ENCODE measurements around the gene GALNS.

The GALNS gene

DNA sequence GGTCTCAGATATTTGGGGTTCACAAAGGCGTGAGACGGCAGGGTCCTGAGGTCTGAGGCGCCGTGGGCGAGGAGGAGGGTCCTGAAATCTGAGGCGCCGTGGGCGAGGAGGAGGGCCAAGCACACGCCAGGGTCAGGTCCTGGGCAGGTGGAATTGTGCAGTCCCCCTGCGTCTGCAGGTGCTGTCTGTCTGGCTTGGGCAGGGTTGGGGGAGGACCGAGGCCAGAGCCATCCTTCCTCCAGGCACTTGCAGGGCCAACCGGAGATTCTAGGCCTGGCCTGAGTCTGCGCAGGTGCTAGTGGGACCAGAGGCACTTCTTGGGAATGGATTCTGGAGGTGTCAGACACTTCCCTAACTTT, 42.6 kb downstream of the GALNS start:
- DNase-seq: no peak

DNA sequence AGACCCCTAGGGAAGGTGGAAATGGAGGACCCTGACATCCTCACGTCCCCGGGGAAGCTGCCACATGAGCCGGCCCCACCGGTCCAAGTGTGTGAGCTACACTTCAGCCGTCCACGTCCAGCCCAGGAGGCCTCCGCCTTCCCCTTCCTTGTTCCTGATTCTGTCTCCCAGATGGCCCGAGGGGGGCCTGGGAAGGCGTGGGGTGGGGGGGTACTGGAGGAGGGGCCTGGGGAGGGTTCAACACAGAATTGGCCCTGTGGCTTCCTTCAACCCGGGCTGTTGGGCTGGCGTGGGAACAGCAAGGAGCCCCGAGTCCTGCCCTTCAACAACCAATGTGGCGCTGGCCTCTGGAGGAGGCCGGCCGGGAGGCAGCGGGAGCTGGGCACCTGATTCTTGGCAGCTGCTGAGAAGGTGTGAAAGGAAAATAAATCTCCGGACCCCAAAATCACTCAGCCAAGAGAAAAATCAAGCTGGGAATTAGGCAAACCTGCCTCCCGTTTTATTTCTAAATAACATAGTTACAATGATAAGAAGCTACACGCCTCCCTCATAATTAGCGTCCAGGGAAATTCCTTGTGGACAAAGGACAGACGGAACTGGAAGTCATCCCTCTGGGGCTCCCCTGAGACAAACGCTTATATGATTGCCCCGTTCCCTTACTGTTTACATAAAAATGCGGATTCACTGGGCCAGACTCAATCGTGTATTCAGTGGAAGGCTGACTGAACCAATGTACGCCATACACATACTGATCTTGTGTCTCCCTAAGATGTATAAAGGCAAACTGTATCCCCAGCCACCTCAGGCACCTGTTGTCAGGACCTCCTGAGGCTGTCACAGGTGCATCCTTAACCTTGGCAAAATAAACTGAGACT, 43.2 kb downstream of the GALNS start:
- no peak for DNase-seq

DNA sequence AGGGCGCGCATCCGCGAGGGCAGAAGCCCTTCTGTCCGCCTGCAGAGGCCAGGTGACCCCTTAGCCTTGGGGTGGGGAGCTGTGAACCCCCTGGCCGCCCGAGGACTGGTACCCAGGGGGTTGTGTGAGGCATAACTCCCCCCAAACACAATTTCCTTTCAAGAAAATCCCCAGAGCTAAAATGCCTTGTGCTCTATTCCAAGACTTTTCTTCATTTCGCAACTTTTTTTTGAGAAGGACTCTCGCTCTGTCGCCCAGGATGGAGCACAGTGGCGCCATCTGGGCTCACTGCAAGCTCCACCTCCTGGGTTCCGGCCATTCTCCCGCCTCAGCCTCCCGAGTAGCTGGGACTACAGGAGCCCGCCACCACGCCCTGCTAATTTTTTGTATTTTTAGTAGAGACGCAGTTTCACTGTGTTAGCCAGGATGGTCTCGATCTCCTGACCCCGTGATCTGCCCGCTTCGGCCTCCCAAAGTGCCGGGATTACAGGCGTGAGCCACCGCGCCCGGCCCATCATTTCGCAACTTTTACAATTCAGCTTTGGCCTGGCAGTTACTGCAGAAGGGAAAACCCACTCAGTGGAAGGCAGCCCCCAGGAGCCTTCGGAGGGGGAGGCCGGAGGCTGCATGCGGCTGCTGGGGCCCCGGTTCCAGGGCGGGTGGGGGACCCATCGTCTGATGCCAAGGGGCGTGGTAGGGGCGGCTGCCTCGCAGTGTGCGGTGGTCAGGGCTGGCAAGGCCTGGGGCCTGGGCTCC, 44.1 kb downstream of the GALNS start:
- DNase-seq: peak; percentile 48

DNA sequence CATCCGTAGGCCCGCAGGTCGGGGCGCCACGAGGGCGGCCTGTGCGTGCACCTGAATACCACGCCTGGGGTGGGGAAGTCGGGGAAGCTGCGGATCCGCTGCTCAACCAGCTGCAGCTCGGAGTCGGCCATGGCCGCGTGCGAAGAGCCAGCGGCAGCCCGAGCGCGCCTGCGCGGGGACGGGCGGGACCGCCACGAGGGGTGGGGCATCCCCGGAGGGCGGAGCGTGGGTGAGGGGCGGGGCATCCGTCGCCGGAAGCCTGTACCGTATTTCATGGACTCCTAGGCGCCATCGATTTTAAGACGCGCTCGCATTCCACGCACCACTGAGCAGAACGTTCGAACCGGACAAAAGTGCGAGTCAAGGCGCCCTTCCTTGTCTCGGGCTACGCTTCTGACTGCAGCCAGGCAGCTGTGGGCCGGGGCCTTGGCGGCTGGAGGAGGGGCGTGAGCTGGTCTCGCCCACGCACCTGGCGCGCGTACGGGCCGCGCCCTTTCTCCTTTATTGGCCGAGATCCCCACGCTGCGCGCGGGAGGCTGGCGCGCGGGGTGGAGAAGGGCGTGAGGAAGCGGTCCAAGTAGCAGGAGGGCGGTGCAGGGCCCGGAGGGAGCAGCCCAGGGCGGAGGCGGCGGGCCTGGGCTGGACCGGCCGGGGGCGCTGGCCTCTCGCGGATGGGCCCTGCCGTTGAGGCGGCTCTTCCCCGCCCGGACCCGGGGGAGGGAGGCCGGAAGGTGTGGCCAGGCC, 44.8 kb downstream of the GALNS start, which contains the start of gene APRT:
APRT (minus strand) TSS at position 160 of the 744 bp plus-strand sequence; CDS start at position 131, 29 bp downstream.
- peak; percentile 93 for DNase-seq

DNA sequence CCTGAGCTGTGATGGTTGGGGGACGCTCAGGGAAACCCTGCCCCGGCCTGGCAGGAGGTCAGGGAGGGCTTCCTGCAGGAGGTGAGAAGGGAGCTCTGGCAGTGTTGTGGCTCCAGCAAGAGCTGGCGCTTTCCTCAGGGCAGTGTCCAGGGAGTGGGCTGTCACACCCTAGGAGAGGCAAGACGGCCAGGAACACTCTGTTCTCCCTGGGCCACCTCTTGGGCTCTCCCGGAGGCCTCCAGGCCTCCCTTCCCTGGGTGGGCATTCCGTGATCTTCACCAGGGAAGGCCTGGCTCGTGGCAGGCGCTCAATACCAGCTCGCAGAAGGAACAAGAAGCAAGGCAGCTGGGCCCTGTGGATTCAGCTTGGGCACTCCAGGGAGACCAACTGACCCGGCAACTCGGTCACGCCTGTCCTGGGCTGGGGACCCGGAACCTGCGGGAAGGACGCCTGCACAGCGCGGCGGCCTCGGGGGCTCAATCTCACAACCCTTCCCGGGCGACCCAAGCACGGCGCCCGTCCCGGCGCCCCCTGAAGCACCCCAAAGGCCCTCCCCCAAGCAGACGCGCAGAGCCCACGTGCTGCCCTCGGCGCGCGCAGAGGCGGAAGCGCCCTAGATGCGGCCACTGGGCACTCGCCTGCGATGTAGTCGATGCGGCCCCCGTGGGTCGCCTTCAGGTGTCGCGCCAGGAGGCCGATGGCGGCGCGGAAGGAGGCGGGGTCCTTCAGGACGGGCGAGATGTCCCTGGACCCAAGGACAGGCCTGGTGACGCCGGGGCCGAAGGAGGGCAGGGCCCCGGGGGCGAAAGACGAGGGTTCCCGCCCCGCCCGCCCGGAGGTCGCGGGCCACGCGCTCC, 45.6 kb downstream of the GALNS start:
- peak; percentile 83 for DNase-seq

DNA sequence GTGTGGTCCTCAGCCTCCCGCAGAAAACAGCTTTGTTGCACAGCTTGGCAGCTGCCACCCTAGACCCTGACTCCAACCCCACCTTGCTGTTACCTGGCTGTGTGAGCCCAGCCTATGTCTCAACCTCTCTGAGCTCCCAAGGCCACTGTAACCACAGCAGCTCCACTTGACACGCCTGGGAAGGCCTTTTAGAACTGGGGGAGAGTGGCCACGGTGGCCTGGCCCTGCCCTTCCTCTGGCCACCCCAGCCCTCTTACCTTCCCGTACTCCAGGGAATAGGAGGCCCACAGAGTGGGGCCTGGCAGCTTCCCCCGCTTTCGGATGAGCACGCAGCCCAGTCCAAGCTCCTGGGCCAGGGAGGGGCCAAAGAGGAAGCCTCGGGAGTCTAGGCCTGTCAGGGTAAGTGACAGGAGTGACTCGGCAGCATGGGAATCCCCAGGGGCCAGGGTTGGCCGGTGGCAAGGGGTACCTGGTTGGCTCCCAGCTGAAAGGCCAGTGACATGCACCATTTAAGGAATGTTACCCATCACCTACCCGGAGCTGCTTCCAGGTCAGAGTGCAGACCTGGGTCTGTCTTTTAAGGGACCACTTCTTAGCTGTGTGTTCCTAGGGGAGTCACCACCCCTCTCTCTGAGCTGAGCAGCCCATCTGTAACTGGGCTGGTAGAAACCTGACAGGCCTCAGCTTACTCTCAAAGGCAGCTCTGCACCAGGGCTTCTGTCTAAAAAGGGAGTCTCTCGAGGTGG, 46.4 kb downstream of the GALNS start:
- DNase-seq: no peak

DNA sequence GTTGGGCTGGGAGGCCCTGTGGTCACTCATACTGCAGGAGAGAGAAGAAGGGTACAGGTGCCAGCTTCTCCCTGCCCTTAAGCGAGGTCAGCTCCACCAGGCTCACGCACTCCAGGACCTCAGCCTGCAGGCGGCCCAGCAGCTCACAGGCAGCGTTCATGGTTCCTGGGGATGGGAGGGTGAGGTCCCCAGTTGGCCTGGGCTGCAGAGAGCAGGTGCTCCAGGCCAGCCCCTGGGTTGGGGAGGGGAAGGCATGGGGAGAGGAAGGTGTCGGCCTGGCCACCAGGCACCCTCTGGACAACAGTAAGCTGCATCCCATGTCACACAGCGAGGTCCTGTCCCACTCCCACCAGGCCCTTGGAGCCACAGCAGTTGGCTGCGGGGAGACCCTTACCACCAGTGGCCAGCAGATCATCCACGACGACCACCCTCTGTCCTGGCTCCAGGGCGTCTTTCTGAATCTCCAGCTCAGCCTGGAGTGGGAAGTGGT, 47.0 kb downstream of the GALNS start:
- DNase-seq: no peak

DNA sequence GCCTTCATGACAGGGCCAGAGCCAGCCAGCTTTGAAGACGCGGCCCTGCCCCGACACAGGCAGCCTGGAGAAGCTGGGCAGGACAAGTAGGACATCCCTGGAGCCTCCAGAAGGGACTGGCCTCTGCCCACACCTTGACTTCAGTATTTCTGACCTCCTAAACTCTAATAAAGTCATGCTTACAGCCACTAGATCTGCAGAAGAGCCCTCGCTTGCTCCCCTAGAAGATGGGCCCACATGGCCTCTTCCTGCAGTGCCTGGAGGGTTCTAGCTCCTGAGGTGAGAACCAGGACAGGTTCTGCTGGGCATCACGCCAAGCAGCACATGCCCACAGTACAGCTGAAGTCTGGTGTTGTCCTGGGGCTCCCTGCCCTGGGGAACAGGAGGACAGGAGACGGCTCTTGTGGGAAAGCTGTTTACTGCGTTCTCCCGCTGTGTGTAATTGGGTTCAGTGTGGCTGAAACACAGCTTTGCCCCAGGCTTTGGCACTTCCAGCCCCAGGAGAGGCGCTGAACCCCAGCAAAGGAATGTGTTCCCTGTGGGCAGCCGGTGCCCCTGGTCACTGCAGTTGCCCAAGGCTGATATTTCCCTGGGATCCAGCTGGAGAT, 47.6 kb downstream of the GALNS start:
- DNase-seq: no peak

DNA sequence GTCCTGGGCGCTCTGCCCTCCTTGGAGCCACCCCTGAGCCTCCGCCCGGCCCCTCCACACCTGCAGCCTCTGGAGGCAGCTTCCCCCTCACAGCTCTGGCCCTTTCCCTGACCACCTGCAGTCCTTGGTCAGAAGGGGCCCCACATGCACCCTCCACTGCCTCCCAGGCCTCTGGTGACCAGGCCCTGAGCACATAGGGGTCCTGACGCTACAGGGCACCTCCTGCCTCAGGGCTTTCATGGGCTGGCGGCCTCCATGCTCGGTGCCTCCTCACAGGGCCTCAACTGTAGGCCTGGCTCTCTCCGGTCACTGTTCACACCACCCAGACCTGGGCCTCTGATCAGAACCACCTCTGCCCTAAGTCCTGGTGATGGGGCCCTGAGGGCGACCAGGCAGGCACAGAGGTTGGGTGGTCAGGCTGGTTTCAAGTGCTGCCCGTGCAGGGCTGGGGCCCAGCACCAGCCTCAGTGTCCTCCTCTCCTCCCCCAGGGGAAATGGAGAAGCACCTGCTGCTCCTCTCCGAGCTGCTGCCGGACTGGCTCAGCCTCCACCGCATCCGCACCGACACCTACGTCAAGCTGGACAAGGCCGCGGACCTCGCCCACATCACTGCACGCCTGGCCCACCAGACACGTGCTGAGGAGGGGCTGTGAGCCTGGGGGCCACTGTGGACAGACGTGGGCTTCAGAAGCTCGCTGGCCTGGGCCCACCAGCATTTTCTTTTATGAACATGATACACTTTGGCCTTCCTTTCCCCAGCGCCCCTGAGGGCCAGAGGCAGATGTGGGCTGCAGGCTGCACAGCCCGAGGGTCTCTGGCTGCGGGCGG, 48.9 kb downstream of the GALNS start:
- DNase-seq: no peak

DNA sequence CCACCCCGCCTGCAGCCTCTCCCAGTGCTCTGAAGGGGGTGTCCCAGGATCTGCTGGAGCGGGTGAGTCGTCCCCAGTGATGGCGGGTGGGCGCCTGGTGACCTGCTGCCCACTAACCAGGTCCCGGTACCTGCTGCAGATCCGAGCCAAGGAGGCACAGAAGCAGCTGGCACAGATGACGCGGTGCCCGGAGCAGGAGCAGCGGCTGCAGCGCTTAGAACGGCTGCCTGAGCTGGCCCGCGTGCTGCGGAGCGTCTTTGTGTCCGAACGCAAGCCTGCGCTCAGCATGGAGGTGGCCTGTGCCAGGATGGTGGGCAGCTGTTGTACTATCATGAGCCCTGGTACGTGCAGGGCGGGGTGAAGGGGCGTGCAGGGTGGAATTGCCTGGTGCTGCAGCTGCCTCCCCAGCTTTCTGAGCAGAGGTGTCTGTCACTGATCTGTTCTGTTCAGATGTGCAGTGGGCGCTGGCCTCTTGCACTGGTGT, 49.6 kb downstream of the GALNS start:
- DNase-seq: no peak

DNA sequence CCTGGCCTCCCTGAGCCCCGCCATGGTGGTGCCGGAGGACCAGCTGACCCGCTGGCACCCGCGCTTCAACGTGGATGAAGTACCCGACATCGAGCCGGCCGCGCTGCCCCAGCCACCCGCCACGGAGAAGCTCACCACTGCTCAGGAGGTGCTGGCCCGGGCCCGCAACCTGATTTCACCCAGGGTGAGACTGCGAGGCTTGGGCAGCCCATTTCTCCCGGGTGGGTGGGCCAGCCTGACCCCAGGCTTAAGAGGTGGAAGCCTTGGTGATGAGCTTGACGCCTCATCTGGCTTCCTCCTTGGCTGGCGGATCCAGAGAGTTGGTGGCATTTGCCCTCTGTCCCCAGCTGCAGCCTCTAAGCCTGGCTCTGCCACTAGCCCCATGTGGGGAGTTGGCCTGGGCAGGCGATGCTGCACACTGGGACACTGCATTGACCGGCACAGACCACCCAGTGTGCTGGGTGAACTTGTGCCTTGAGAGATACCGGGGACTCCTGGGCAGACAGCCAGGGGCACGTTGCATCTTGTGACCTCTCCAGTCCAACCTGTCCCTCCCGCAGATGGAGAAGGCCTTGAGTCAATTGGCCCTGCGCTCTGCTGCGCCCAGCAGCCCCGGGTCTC, 50.1 kb downstream of the GALNS start:
- no peak for DNase-seq

DNA sequence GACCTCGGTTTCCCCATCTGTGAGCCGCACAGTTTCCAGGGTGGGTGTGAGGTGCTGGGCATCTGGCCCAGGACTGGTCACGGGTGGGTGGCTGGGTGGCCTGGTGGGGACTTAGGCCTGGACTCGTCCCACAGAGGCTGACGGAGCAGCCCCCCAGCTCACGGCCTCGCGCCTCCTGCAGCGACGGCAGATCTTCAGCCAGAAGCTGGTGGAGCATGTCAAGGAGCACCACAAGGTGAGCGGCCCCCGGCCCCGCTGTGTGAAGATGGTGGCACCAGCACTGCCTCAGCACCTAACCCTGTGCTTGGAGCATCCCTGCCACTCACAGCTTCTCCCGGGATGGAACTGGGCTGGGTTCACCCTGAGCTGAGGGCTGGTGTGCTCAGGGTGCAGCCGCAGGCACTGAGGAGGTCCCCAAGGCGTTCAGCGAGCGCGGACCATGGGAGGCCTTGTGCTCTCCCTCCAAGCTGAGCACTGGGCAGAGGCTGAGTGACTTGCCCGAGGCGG, 50.8 kb downstream of the GALNS start:
- no peak for DNase-seq

DNA sequence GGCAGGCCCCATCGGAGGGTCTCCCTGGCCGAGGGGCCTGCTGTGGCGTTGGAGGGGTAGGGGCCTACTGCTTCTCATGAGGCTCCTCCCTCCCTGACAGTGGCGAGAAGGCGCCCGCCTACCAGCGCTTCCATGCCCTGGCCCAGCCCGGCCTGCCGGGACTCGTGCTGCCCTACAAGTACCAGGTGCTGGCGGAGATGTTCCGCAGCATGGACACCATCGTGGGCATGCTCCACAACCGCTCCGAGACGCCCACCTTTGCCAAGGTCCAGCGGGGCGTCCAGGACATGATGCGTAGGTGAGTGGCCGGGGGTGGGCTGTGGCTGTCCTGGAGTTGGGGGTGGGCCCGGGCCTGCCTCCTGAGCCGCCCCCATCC, 51.4 kb downstream of the GALNS start:
- DNase-seq: no peak

DNA sequence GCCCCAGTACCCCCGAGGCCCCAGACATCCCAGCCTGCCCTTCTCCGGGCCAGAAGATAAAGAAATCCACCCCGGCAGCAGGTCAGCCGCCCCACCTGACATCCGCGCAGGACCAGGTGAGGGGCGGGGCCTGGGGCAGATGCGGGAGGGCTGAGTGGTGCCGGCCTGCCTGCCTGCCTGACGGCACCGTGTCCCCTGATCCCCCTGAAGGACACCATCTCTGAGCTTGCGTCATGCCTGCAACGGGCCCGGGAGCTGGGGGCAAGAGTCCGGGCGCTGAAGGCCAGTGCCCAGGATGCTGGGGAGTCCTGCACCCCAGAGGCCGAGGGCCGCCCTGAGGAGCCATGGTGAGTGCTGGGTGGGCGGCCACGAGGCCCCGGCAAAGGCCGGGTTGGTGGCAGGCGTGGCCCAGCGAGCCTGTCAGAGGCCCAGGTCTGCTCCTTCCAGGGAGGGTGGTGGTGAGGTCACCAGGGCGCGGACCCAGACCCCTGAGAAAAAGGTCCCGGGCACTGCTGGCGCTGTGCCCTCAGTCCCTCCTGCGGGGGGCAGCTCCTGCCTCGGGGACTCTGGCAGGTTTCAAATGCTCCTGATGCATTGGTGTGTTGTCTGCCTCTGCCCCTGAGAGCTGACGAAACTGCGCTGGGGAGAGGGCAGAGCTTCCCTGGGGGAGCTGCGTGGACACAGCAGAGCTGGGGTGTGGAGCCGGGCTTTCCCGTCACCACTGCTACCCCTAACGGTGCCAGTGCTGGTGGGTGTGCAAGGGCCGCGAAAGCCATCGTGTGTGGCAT, 52.0 kb downstream of the GALNS start:
- DNase-seq: no peak

DNA sequence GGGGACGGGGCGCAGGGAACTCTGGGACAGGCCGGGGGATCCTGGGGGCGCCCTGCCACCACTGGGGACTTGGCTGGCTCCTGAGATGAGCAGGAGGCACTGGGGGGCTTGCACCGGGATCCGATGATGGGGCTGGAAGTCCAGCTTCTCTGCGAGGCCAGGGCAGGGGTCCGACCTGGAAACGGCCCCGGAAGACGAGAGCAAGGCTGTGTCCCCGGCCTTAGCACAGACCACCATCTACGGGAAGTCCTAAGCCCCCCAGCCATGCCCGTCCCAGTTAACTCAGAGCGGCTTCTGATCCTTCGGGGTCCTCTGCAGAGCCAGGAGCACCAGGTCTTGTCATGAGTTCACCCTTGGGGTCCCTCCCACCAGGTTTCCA, 52.6 kb downstream of the GALNS start:
- DNase-seq: no peak

DNA sequence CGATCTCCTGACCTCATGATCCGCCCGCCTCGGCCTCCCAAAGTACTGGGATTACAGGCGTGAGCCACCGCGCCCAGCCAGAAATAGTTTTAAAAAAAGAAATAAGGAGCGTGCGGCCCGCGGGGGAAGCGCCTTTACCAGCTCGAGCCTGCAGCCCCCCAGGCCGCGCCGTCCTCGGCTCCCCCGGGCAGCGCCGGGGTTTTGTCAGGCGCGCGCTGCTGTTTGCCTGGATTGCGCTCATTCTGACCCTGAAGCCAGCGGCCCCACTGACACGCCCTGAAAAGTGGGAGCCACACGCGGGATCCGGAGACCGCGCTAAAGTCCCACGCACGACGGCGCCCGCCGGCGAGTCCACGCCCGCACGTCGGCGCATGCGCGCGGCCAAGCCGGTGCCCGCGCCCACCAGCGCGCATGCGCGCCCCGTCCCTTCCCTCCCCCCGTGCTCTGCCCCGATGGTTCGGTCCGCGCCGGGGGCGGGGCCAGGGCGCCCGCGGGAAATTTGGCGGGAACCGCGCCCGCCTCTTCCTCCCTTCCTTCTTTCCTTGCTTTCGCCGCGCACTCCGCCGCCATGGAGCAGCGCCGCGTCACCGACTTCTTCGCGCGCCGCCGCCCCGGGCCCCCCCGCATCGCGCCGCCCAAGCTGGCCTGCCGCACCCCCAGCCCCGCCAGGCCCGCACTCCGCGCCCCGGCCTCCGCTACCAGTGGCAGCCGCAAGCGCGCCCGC, 53.3 kb downstream of the GALNS start, which contains the start of gene CDT1:
CDT1 (plus strand) TSS at position 526 of the 724 bp plus-strand sequence; CDS start at position 569, 43 bp downstream.
- peak; percentile 84 for DNase-seq

DNA sequence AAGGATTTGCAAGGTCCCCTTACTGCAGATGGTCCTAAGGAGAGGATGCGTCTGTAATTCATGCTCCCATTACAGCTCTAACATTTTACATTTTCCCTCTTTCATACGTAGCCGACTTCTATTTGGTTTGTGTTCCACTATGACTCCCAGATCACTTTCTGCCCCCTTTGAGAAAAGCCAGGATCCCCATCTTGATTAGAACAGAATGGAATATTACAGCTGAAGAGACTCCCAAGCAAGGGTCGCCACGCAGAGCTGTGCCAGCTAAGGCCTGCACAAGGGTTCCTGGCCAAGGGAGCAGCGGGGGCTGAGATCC, 56.5 kb downstream of the GALNS start:
- no peak for DNase-seq
